ENCODE data around the gene SHISA6.
"Not testable (repeated sequence)": the region's sequence is repeated elsewhere in the genome, so short reads cannot be mapped to it uniquely, and the experiment has no call there.

Gene SHISA6

DNA sequence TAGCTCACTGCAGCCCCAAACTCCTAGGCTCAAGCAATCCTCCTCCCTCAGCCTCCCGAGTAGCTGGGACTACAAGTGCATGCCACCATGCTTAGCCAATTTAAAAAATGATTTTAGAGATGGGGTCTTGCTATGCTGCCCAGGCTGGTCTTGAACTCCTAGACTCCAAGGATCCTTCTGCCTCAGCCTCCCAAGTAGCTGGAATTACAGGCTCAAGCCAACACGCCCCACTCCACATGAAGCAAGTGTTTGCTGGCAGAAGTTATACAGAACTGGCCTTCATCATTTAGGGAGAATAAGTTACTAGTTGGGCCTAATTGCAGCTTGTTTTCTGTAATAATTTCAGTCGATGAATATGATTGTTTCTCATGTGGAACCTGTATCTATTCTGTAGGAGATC is 68.0 kb downstream of the SHISA6 start:
- H3K27me3 ChIP-seq (ENCODE audit: insufficient read depth, poor library complexity, severe bottlenecking), result no peaks in the 10 kb centered on the region
- H3K4me3 ChIP-seq (ENCODE audit: severe bottlenecking), result no peak overlapping the region
- DNase-seq (ENCODE audit: low spot score), result no peak
- no peak for ATAC-seq (ENCODE audit: low read depth)
- no peaks in the 10 kb centered on the region for H3K4me1 ChIP-seq (ENCODE audit: insufficient read depth, poor library complexity, severe bottlenecking)
- no peaks in the 10 kb centered on the region for H3K9me3 ChIP-seq (ENCODE audit: severe bottlenecking)
- TF ChIP-seq, protein P1, sequence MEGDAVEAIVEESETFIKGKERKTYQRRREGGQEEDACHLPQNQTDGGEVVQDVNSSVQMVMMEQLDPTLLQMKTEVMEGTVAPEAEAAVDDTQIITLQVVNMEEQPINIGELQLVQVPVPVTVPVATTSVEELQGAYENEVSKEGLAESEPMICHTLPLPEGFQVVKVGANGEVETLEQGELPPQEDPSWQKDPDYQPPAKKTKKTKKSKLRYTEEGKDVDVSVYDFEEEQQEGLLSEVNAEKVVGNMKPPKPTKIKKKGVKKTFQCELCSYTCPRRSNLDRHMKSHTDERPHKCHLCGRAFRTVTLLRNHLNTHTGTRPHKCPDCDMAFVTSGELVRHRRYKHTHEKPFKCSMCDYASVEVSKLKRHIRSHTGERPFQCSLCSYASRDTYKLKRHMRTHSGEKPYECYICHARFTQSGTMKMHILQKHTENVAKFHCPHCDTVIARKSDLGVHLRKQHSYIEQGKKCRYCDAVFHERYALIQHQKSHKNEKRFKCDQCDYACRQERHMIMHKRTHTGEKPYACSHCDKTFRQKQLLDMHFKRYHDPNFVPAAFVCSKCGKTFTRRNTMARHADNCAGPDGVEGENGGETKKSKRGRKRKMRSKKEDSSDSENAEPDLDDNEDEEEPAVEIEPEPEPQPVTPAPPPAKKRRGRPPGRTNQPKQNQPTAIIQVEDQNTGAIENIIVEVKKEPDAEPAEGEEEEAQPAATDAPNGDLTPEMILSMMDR (IDR thresholded peaks at IDR 0.05; ENCODE audit: poor library complexity, severe bottlenecking), result no peak
- no peaks in the 10 kb centered on the region for H3K36me3 ChIP-seq (ENCODE audit: low read depth)
- no peak overlapping the region for H3K27ac ChIP-seq (ENCODE audit: poor library complexity, severe bottlenecking)

DNA sequence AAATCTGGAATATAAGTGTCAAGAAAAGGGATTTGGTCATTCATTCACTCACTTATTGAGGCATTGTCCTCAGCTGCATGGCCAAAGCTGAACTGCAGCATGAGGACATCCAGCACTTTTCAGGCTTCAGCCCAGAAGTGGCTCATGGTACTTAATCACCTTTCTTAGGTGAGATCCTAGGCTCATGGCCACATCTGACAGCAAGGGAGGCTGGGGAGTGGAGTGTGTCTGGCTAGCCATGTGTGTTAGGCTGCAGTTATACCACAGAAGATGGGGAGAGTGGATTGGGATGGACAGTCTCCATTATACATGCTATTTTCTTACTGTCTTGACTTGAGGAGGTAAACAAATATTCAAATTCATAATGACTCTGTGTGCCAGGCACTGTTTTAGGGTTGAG is 68.8 kb downstream of the SHISA6 start:
- H3K36me3 ChIP-seq (ENCODE audit: low read depth), result no peaks in the 10 kb centered on the region
- no peak overlapping the region for H3K27ac ChIP-seq (ENCODE audit: poor library complexity, severe bottlenecking)
- H3K27me3 ChIP-seq (ENCODE audit: insufficient read depth, poor library complexity, severe bottlenecking), result no peaks in the 10 kb centered on the region
- DNase-seq (ENCODE audit: low spot score) (no peak), ATAC-seq (ENCODE audit: low read depth) (no peak)
- H3K9me3 ChIP-seq (ENCODE audit: severe bottlenecking), result no peaks in the 10 kb centered on the region
- TF ChIP-seq, protein P1 (IDR thresholded peaks at IDR 0.05; ENCODE audit: poor library complexity, severe bottlenecking), result no peak
- H3K4me1 ChIP-seq (ENCODE audit: insufficient read depth, poor library complexity, severe bottlenecking), result no peaks in the 10 kb centered on the region
- no peak overlapping the region for H3K4me3 ChIP-seq (ENCODE audit: severe bottlenecking)

DNA sequence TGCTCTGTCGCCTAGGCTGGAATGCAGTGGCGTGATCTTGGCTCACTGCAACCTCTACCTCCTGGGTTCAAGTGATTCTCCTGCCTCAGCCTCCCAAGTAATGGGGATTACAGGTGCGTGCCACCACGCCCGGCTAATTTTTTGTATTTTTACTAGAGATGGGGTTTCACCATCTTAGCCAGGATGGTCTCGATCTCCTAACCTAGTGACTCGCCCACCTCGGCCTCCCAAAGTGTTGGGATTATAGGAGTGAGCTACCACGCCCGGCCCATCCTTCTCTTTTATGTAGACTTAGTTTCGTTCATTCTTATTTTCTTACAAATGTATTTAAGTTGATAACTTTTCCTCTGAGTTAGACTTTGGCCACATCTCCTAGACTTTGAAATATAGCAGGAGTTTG is 75.4 kb downstream of the SHISA6 start:
- H3K9me3 ChIP-seq (ENCODE audit: severe bottlenecking); H3K27me3 ChIP-seq (ENCODE audit: insufficient read depth, poor library complexity, severe bottlenecking); DNase-seq (ENCODE audit: low spot score); H3K4me1 ChIP-seq (ENCODE audit: insufficient read depth, poor library complexity, severe bottlenecking); H3K4me3 ChIP-seq (ENCODE audit: severe bottlenecking); H3K27ac ChIP-seq (ENCODE audit: poor library complexity, severe bottlenecking); H3K36me3 ChIP-seq (ENCODE audit: low read depth); ATAC-seq (ENCODE audit: low read depth): not testable (repeated sequence)

DNA sequence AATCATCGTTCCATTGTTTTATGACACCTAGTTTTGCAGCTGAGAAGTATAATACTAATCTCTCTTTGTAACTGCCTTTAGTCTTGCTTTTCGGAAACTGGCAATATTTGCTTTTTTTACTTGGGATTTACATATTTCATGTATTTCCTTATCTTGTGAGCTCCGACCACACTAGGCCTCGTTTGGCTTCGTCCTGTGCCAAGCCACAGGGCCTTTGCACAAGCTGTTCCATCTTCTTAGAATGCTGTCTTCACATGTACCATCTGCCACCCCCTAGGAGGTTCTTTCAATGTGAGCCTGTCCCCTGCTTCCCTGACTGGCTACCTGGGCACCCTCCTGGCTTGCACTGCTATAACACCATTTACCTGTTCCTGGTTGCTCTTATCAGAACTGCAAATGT is 77.2 kb downstream of the SHISA6 start:
- Histone ChIP-seq H3K9me3 (ENCODE audit: severe bottlenecking) (peaks cover 4% of the 10 kb centered on the region), H3K27ac (ENCODE audit: poor library complexity, severe bottlenecking) (no peak overlapping the region), H3K4me3 (ENCODE audit: severe bottlenecking) (no peak overlapping the region), H3K4me1 (ENCODE audit: insufficient read depth, poor library complexity, severe bottlenecking) (no peaks in the 10 kb centered on the region), H3K27me3 (ENCODE audit: insufficient read depth, poor library complexity, severe bottlenecking) (no peaks in the 10 kb centered on the region), H3K36me3 (ENCODE audit: low read depth) (no peaks in the 10 kb centered on the region)
- no peak for DNase-seq (ENCODE audit: low spot score)
- TF ChIP-seq, protein P1 (IDR thresholded peaks at IDR 0.05; ENCODE audit: poor library complexity, severe bottlenecking), result no peak
- no peak for ATAC-seq (ENCODE audit: low read depth)

DNA sequence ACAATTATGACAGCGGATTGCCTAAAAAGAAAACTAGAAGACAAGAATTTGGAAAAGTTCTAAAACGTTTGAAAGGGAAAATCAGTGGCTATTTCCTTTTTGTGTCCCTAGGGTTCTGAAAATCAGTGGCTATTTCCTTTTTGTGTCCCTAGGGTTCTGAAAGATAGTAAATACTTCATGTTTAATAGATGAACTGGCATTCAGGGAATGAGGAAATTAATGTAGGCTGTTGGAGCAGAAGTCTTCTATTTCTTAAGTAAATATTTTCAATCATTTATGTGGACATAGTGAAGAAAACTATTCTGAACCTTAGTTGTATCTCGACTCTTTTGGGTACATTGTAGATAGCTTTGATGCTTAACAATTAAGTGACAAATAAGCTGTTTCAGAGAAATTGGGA is 78.9 kb downstream of the SHISA6 start:
- no peaks in the 10 kb centered on the region for H3K36me3 ChIP-seq (ENCODE audit: low read depth)
- peaks cover 4% of the 10 kb centered on the region for H3K9me3 ChIP-seq (ENCODE audit: severe bottlenecking)
- DNase-seq (ENCODE audit: low spot score) (no peak), ATAC-seq (ENCODE audit: low read depth) (no peak)
- TF ChIP-seq, protein P1 (IDR thresholded peaks at IDR 0.05; ENCODE audit: poor library complexity, severe bottlenecking), result no peak
- no peak overlapping the region for H3K4me3 ChIP-seq (ENCODE audit: severe bottlenecking)
- H3K27ac ChIP-seq (ENCODE audit: poor library complexity, severe bottlenecking), result no peak overlapping the region
- no peaks in the 10 kb centered on the region for H3K27me3 ChIP-seq (ENCODE audit: insufficient read depth, poor library complexity, severe bottlenecking)
- no peaks in the 10 kb centered on the region for H3K4me1 ChIP-seq (ENCODE audit: insufficient read depth, poor library complexity, severe bottlenecking)
